ENCODE results near the gene BRAF. TPM values are rescaled to one million over a fixed set of nuclear protein-coding genes. Genes with fewer than 3 reads are reported as not detected.

Gene BRAF
- total and polyA plus RNA-seq, 11 donors, result 6.7 to 33.5 (median 23.4) TPM

- peaks cover 0 to 3% (median 0%) of the 10 kb centered on the region in 9 donors for H3K36me3 ChIP-seq
- no peak overlapping the region for H3K4me3 ChIP-seq
- no peak for ATAC-seq
- no peak for DNase-seq
- intact Hi-C loops (cut with DNase I), result no loop called here
- whole genome bisulfite sequencing, 4 donors, result 82 to 99% (median 96%) methylated on average over 4 of the region's 4 CpGs
- no peak overlapping the region for H3K27ac ChIP-seq
- H3K9me3 ChIP-seq, result no peaks in the 10 kb centered on the region
- peaks cover 0 to 7% (median 0%) of the 10 kb centered on the region in 12 donors for H3K4me1 ChIP-seq
- TF ChIP-seq POLR2A (IDR thresholded peaks at IDR 0.05) (no peak), CTCF (IDR thresholded peaks at IDR 0.05) (no peak)
- no peaks in the 10 kb centered on the region for H3K27me3 ChIP-seq
These were observed 60.9 kb downstream of the BRAF start for GRCh38 chr7:140863867-140864266.

GRCh38 chr7:140863184-140863583 lies 61.5 kb downstream of the BRAF start:
- no peak overlapping the region for H3K27ac ChIP-seq
- ATAC-seq, result no peak
- no peaks in the 10 kb centered on the region for H3K9me3 ChIP-seq
- H3K4me1 ChIP-seq, result peaks cover 0 to 7% (median 0%) of the 10 kb centered on the region in 12 donors
- H3K36me3 ChIP-seq, result peaks cover 0 to 3% (median 0%) of the 10 kb centered on the region in 9 donors
- no peaks in the 10 kb centered on the region for H3K27me3 ChIP-seq
- intact Hi-C loops (cut with DNase I), result no loop called here
- H3K4me3 ChIP-seq, result no peak overlapping the region
- no peak for DNase-seq
- TF ChIP-seq POLR2A (IDR thresholded peaks at IDR 0.05), result no peak
- TF ChIP-seq CTCF (IDR thresholded peaks at IDR 0.05), result no peak
- 82 to 87% (median 84%) methylated on average over 2 of the region's 2 CpGs for WGBS, 4 donors

- Histone ChIP-seq H3K27me3 (no peaks in the 10 kb centered on the region), H3K9me3 (no peaks in the 10 kb centered on the region), H3K27ac (no peak overlapping the region), H3K4me1 (peaks cover 0 to 19% (median 5%) of the 10 kb centered on the region in 12 donors), H3K36me3 (no peaks in the 10 kb centered on the region), H3K4me3 (no peak overlapping the region)
- ATAC-seq, result no peak
- DNase-seq, result no peak
- TF ChIP-seq CTCF (IDR thresholded peaks at IDR 0.05) (no peak), POLR2A (IDR thresholded peaks at IDR 0.05) (no peak)
- 72 to 84% (median 81%) methylated on average over 2 of the region's 2 CpGs for WGBS, 4 donors
- intact Hi-C loops (cut with DNase I), result no loop called here
These were observed 67.7 kb downstream of the BRAF start for GRCh38 chr7:140857048-140857447.

GRCh38 chr7:140841166-140841715 lies 83.5 kb downstream of the BRAF start:
- no peak overlapping the region for H3K4me3 ChIP-seq
- no peak for ATAC-seq
- no peak for DNase-seq
- no peak overlapping the region for H3K27ac ChIP-seq
- H3K4me1 ChIP-seq, result no peaks in the 10 kb centered on the region
- 53 to 66% (median 53%) methylated on average over 1 of the region's 1 CpG for WGBS, 4 donors
- H3K36me3 ChIP-seq, result peaks cover 0 to 28% (median 10%) of the 10 kb centered on the region in 9 donors
- TF ChIP-seq POLR2A (IDR thresholded peaks at IDR 0.05) (no peak), CTCF (IDR thresholded peaks at IDR 0.05) (no peak)
- H3K27me3 ChIP-seq, result no peaks in the 10 kb centered on the region
- intact Hi-C loops (cut with DNase I), result no loop called here
- H3K9me3 ChIP-seq, result no peaks in the 10 kb centered on the region

Measured in heart left ventricle (tissue), 16 donors.